Right ventricle myocardium superior (tissue), 1 donor: Measurements from ENCODE around the gene CCDC122. TPM values are rescaled to one million over a fixed set of nuclear protein-coding genes. Genes with fewer than 3 reads are reported as not detected.
"Not testable (repeated sequence)": the region's sequence is repeated elsewhere in the genome, so short reads cannot be mapped to it uniquely, and the experiment has no call there.

ENCODE experiments used
- ATAC-seq: fragments of 200-7000 bp; cut with Tn5 transposase; one replicate; pipeline ENCODE4 v1.9.1; 2020; ENCODE audit warnings: mild to moderate bottlenecking; ENCODE audit not compliant: poor library complexity
- DNase-seq: peaks from one replicate; pipeline ENCODE4 v3.0.0-alpha.2; 2020
- intact Hi-C: fragments of 100-400 bp; cut with DNase I; formaldehyde crosslinking; loops from one replicate; pipeline ENCODE4 v1.11.2; 2022
- total RNA-seq: library from RNA; stranded (reverse); fragmentation: NEBNext Ultra II Directional; extraction: Animal tissue kit (Norgen Biotek cat#: 25700); gene quantifications from one replicate; pipeline ENCODE4 v1.2.1, GENCODE V29; 2021
- donor health status: DM: no; HTN: yes; CAD: no; lungs with severe emphysema.

CCDC122 gene
- total RNA-seq, 1 donor from 2014 or later, result 3.4 TPM

DNA sequence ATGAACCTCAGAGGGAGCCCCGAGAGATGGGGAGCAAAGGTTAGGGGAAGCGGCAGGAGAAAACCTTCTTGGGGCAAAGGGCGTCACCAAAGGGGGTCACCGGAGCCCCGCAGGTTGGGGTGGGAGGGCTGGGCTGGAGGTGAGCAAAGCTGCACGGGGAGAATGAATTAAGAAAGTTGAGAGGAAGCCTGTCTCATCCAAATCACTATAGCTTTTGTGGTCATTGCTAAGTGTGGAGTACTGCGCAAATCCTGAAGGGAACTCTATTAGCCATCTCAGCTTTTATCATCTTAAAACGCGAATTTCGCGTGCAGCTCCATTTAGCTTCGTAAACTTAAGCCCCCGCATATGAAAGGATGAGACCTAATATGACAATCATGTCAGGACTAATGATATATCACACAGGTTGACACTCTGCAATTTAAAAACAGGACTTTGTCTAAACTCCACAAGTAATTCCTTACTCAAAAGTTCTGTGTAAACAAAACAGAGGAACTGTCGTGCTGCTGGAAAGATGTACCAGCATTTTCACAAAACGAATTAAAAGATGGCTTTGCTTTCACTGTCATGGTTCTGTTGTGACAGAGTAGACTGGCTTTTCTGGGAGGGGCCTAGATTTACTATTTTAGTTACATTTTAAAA is 795 bp upstream of the CCDC122 start:
- ATAC-seq, result no peak
- intact Hi-C loops, result no loop called here
- DNase-seq, result no peak

DNA sequence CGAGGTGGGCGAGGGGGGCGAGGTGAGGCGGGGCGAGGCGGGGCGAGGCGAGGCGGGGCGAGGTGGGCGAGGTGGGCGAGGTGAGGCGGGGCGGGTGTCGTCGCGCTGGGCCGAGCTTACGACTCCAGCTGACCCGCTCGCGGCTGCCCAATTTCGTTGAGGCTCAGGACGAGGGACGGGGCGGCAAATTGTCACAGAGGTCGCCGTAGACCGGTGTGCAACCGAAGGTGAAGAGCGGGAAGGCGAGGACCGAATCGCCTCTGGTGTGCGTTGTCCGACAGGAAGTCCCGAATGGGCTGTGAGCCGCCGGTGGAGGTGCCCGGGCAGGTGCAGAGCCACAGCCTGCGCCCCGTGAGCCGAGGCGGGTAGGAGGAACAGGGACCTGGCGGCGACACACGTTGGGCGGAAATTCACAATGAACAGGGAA is 228 bp upstream of the CCDC122 start, which contains the start of gene LACC1:
LACC1 (plus strand) TSS at position 150 of the 427 bp plus-strand sequence. CDS start 1,082 bp downstream, outside the sequence.
- DNase-seq (peak; percentile 64), ATAC-seq (peak; percentile 59)
- intact Hi-C loops, result loop anchor here (10.0 kb wide), 1 partner anchor 1285 kb away; no protein-coding TSS in a partner anchor

DNA sequence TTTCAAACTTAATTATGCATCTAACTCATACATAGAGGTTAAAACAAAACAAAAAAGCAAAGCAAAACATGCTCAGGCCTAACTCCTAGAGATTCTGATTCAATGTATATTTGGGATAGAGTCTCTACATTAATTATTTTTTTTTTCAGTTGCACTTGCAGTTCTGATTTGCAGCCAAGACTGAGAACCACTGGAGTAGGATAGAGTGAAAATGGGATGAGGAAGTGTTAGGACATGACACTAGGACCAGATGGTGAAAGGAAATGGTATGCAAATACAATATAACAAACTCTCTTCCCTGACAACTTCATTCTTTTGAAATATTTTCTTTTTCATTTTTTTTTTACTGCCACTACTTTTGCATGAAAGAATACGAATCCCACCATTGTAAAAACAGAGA is 1.8 kb downstream of the CCDC122 start:
- ATAC-seq, result no peak

DNA sequence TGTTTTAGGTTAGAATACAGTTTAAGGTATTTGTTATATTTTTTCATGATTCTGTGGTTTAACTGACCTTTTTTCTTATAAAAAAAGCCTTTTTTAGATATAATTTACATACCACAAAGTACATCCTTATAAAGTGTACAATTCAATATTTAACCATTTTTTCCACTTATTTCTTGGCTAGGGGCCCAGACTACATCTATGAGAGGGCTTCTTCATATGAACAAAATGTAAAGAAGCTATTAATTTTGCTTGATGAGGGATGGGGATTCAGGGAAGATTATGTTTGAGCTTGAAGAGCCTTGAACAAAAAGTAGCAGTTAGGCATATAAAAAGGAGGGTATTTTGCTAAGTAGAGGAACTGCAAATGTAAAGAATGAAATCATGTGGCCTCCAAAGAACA is 2.2 kb downstream of the CCDC122 start:
- no peak for ATAC-seq
- DNase-seq, result no peak

More for the DNA sequence above, 1.8 kb downstream of the CCDC122 start:
- intact Hi-C loops, result loop anchor here (10.0 kb wide), 1 partner anchor 1283 kb away; no protein-coding TSS in a partner anchor
- DNase-seq, result no peak

DNA sequence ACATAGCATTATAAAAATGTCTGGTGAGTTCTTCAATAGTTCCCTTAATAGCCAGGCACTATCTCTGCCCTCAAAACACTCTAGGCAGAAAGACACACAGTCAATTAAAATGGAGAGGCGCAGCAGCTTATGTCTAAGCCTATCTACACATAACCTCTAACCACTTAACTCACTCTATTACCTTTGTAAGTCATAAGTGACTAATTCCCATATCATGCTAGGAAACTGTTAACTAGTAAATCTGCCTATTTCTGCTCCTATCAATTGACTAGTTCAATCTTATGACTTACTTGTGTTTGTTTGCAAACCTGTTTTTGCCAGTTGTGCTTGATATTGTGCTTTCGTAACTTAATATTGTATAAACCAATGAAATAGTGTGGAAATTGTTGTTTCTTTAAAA is 3.2 kb downstream of the CCDC122 start:
- DNase-seq (no peak), ATAC-seq (no peak)
- intact Hi-C loops, result loop anchor here (10.0 kb wide), 1 partner anchor 1282 kb away; no protein-coding TSS in a partner anchor

More for the DNA sequence above, 2.2 kb downstream of the CCDC122 start:
- intact Hi-C loops, result loop anchor here (10.0 kb wide), 1 partner anchor 1283 kb away; no protein-coding TSS in a partner anchor

DNA sequence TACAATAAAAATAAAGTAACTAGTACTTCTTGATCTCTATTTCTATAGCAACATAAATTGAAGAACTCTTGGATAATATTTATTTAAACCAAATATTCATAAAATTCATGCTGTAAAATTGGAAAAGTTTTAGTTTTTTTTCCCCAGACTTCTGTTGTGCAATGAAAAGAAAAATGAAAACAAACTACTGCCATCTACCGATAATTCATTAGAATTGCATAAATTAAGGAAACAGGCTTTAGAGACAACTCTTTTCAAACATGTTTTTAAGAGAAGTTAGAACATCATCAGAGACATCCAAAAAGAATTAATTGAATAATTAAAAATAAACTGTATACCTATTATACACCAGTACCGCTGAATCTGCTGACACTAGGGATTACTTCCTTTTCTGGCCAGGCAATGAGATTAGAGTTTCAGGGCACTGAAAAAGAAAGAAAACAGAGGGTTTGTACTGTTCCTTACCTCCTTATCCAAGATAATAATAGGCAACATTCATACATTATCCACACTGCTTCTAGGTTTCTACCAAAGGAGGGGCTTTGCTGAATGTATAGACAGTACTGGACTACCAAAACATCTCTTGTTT is 4.9 kb downstream of the CCDC122 start:
- ATAC-seq, result no peak
- intact Hi-C loops, result loop anchor here (10.0 kb wide), 1 partner anchor 1280 kb away; no protein-coding TSS in a partner anchor
- DNase-seq, result no peak

DNA sequence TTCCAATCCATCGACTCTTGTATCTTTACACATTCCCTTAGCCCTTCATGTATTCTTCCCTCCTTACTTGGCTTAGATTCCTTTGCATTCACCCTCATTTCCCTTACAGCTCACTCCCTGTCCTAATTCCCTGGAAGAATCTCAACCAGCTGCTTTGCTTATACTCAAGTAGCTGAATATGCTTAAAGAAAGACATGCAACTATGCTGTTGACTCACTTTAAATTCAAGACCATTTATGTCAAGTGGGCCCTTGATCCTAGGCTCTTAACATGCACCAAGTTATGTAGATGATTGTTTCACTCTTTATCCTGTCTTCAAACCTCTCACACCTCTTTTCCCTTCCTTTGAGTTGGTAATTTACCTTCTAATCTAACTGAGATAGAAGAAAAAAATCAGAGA is 7.4 kb downstream of the CCDC122 start:
- DNase-seq (no peak), ATAC-seq (no peak)
- intact Hi-C loops, result loop anchor here (10.0 kb wide), 1 partner anchor 1277 kb away; no protein-coding TSS in a partner anchor

DNA sequence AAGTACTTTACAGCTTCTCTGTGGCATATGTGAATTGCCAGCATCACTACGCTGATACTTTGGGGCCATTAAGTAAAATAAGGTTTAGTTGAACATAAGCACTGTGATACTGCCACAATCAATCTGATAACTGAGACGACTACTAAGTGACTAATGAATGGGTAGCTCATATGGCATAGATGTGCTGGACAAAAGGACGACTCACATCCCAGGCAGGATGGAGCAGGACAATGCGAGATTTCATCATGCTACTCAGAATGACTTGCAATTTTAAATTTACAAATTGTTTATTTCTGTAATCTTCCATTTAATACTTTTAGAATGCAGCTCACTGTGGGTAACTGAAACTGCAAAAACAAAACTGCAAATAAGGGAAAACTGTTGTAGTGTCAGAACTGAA is 13.6 kb downstream of the CCDC122 start:
- intact Hi-C loops, result no loop called here
- DNase-seq (no peak), ATAC-seq (no peak)

DNA sequence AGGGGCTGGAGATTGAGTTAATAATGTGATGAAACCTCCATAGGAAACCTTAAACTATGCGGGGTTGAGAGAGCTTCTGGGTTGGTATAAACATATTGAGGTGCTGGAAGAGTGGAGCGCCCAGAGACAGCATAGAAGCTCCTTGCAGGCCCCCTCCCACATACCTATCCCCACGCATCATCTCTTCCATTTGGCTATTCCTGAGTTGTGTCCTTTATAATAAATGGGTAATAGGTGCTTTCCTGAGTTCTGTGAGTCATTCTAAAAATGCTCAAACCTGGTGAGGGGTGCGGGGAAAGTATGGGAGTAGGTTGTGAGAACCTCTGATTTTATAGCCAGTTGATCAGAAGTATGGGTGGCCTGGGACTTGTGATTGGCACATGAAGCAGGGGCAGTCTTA is 14.6 kb downstream of the CCDC122 start:
- intact Hi-C loops, result no loop called here
- DNase-seq (no peak), ATAC-seq (no peak)

DNA sequence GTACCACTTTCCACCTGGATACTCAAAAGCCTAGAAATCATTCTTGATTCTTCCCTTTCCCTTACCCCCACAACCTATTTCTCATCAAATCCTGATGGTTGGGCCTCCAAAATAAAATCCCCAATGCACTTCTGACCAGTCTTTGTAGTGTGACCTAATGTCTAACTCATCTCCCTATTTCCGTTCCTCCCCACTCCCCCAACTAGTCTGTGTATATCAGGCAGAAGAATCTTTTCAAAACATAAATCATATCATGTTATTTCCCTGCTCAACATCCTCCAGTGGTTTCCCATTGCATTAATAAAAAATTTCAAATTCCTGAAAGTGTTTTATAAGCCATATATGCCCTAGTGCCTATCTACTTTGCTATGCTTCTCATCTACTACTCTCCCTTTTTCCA is 17.7 kb downstream of the CCDC122 start:
- intact Hi-C loops, result no loop called here
- ATAC-seq (no peak), DNase-seq (no peak)

DNA sequence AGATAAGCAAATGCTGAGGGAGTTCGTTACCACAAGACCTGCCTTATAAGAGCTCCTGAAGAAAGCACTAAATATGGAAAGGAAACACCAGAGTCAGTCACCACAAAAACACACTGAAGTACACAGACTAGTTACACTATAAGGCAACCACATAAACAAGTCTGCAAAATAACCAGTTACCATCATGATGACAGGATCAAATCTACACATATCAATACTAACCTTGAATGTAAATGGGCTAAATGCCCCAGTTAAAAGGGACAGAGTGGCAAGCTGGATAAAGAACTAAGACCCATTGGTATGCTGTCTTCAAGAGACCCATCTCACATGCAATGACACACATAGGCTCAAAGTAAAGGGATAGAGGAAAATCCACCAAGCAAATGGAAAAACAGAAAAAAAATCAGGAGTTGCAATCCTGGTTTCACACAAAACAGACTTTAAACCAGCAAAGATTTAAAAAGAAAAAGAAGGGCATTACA is 26.6 kb downstream of the CCDC122 start:
- DNase-seq (no peak), ATAC-seq (no peak)
- intact Hi-C loops, result no loop called here

DNA sequence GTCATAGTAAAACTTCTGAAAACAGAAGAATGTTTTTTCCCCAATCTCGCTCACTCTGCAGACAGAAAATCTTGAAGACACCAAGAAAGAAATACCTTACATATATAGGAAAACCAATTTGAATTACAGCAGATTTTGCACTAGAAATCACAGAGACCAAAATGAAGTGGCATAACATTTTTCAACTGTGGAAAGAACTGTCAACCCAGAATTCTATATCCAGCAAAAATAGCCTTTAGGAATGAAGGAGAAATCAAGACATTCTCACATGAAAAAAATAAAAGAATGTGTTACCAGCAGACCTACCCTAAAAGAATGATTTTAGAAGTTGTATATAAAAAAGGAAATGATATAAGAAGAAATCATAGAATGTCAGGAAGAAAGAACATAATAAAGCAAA is 28.7 kb downstream of the CCDC122 start:
- intact Hi-C loops, result no loop called here
- no peak for DNase-seq
- ATAC-seq, result no peak

DNA sequence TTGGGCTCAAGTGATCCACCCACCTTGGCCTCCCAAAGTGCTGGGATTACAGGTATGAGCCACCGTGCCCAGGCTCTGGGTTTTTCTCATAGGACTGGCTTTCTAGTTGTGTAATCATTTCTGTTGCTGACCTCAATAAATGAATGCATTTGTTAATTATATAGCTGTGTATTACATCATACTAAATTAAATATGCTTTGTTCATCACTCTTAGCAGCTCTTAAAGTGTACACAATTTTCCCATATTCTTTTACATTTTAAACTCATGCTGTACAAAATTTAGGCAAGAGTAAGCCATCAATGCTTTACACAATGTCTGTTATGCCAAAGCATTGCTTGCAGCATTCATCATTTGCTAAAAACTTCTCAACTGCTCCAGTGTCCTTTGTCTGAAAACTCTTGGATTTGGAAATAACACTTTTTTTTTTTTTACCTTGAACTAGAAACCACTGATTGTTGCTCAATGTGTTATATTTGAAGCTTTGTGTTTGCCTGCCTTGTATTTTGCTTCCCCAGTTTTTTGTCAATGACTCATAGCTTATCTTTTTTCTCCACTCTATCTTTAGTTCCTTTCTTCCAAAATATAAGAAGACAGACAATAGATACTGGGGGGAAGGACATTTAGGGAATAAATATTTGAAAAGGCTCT is 31.4 kb downstream of the CCDC122 start:
- DNase-seq (no peak), ATAC-seq (no peak)
- intact Hi-C loops, result no loop called here

DNA sequence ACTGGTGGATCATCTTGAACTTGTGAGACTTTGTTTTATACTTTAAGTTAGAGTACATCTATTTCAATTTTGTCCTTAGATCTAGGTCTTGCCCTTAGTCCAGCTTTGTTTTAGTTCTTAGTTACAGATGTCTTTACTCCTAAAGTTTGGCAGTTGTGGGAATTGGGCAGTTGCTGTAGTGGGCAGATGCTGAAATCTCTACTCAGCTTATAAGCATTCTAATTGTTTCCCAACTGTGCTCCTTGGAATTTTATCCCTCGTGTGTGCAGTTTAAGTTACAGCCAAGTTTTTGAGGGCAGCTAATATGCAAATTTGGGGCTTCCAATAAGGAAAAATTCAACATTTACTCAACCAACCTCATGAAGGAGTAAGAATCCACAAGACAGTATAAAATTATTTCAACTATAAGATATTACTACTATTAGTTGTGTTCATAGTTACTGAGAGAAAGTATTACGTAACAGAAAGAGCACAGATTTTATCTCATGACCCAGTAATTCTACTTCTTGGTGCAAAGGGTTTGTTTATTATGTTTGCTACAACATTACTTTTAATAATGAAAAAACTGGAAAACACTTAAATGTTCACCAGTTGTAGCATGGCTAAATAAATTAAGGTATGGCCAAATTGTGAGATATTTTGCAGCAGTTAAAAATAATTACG is 32.9 kb downstream of the CCDC122 start:
- no peak for ATAC-seq
- intact Hi-C loops, result no loop called here
- DNase-seq, result no peak

DNA sequence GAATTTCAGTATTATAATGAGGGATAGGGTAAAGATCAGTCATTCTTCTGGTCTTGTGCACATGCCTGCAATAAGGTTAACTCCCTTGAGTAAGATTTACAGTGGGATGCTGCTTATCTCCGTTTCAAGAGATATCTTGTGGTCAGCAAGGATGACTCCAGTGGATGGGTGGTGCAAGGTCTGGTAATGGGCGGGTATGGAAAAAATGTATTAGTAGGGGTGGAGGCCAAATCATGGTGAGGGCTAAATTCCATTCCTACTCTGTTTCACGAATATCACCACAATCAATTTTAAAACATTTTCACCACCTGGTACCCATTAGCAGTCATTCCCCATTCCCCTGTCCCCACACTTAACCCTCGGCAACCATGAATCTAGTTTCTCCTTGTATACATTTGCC is 40.6 kb downstream of the CCDC122 start:
- no peak for ATAC-seq
- intact Hi-C loops, result no loop called here
- DNase-seq, result no peak

DNA sequence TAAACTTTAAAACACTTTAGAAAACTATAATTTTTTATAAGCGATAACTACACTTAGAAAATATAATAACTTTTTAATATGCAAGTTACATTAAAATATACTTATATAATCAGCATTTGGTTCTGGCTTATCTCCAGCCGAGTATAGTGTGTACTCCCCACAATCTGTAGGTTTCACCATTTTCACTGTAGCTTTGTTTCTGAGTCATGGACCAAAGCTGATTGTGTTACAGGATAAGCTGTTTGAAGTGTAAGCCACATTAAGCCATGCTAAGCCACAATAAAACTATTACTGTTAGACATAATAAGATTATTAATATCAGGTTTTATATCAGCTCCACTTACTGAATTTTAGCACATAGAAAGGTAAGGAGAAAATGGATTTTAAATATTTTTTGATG is 43.8 kb downstream of the CCDC122 start:
- intact Hi-C loops, result no loop called here
- DNase-seq (no peak), ATAC-seq (no peak)

DNA sequence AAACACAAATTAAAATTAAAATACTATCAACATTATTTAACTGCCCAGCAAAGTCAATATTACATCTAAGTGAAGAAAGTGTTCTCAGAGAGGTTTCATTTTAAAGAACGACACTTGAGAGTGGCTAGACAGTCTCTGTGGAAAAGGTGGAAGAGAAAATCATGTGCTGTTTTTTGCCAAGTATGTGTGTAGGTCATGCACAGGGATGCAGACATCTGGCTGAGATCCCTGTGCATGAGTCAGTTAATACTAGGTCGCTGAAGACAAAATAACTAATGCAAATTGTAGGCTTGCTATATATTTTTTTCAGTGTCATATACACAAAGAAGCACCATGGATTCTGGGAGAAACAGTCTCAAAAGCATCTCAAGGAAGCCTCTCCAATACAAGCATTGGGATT is 48.5 kb downstream of the CCDC122 start:
- intact Hi-C loops, result no loop called here
- ATAC-seq (no peak), DNase-seq (no peak)

DNA sequence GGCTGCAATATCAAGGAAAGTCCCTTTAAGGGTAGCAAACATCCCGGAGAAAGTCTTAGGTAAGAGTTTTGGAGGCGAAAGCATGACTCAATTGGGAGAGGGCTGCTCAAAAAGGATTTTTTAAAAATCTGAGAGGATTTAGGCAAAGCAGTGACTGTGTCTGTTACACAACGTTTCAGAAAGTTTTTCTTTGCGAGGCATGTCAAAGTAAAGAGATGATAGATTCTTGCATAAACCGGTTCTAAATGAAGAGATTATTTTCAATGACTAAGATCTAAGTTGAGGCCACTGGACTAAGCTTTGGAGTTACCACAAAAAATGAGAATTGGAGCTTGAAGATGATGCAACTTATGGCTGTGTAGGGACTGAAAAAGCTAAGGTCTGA is 49.1 kb downstream of the CCDC122 start:
- DNase-seq (no peak), ATAC-seq (no peak)
- intact Hi-C loops, result no loop called here

DNA sequence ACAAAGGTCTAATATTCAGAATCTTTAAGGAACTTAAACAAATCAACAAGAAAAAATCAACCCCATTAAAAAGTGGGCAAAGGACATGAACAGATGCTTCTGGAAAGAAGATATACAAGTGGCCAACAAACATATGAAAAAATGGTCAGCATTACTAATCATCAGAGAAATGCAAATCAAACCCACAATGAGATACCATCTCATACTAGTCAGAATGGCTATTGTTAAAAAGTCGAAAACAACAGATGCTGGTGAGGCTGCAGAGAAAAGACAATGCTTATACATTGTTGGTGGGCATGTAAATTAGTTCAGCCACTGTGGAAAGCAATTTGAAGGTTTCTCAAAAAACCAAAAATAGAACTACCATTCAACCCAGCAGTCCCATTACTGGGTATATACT is 54.9 kb downstream of the CCDC122 start:
- ATAC-seq, DNase-seq, intact Hi-C loops: not testable (repeated sequence)
